ENCODE data around the gene PMPCA.

DNA sequence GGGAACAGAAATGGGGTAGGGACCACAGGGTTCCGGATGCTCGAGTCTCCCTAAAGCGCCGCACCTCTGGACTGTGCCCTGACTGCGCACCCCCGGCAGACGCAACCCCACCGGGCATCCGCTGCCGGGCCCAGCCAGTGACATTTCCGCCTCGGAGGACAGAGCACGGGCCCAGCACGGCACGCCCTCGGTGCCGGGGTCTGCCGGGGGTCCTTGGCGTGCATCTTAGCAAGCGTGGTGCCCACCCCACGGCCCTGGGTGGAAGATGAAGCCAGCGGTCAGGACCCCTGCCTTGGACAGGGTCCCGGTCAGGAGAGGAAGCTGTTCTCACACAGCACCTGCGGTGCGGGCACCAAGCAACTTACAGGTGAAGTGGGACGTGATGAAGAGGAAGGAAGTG, 22.1 kb downstream of the PMPCA start:
- TF ChIP-seq MAX (IDR thresholded peaks at IDR 0.05; ENCODE audit: low read depth) (no peak), MXI1 (IDR thresholded peaks at IDR 0.05; ENCODE audit: low read depth, low read length) (no peak), RAD21 (IDR thresholded peaks at IDR 0.05; ENCODE audit: low read length) (no peak), TAF1 (IDR thresholded peaks at IDR 0.05; ENCODE audit: borderline replicate concordance, low read depth, low read length) (no peak), CTCF (IDR thresholded peaks at IDR 0.05) (no peak), MEF2A (IDR thresholded peaks at IDR 0.05; ENCODE audit: borderline replicate concordance, low read depth) (no peak), RXRA (IDR thresholded peaks at IDR 0.05; ENCODE audit: borderline replicate concordance, low read depth) (no peak), SIN3A (IDR thresholded peaks at IDR 0.05; ENCODE audit: borderline replicate concordance, low read depth, low read length) (no peak), POLR2AphosphoS5 (IDR thresholded peaks at IDR 0.05; ENCODE audit: low read depth, low read length) (no peak), EP300 (IDR thresholded peaks at IDR 0.05; ENCODE audit: borderline replicate concordance in 1 of 2, low read depth in 1 of 2, low read length in 1 of 2) (no peak)

Data from SK-N-SH (cell line).